ENCODE results near the gene SPTLC1.
A peak's percentile ranks its signal among the peaks of the same experiment; 100 is the strongest.
"Not testable (repeated sequence)": the region's sequence is repeated elsewhere in the genome, so short reads cannot be mapped to it uniquely, and the experiment has no call there.

SPTLC1 gene

GRCh38 chr9:92115071-92115858, at the start of gene SPTLC1:
TSS of gene SPTLC1 (minus strand) at chr9:92115413. CDS start at chr9:92115370, 43 bp downstream.
- Histone ChIP-seq H3K4me1 (ENCODE audit: control insufficient read depth in 1 of 2, insufficient read depth in 2 of 2, low read length in 2 of 2) (peaks cover 8 to 16% of the 10 kb centered on the region in 2 donors), H3K36me3 (ENCODE audit: control insufficient read depth in 1 of 2, insufficient read depth in 2 of 2, low read length in 2 of 2) (peaks cover 5 to 13% of the 10 kb centered on the region in 2 donors), H3K9me3 (ENCODE audit: control insufficient read depth in 1 of 2, low read length in 2 of 2) (no peaks in the 10 kb centered on the region)

GRCh38 chr9:92164975-92165374, 49.8 kb upstream of the SPTLC1 start:
- Histone ChIP-seq H3K27ac (ENCODE audit: low read length) (no peak overlapping the region), H3K27me3 (ENCODE audit: low read depth, low read length) (no peaks in the 10 kb centered on the region), H3K9me3 (ENCODE audit: control insufficient read depth in 1 of 2, low read length in 2 of 2) (no peaks in the 10 kb centered on the region), H3K4me1 (ENCODE audit: control insufficient read depth in 1 of 2, insufficient read depth in 2 of 2, low read length in 2 of 2) (no peaks in the 10 kb centered on the region), H3K4me3 (ENCODE audit: low read depth in 1 of 2, low read length in 2 of 2) (no peak overlapping the region), H3K36me3 (ENCODE audit: control insufficient read depth in 1 of 2, insufficient read depth in 2 of 2, low read length in 2 of 2) (no peaks in the 10 kb centered on the region)

More at GRCh38 chr9:92115071-92115858, at the start of gene SPTLC1:
- H3K27ac ChIP-seq (ENCODE audit: low read length): peak within 1 kb of the TSS; percentile 88
- no peaks in the 10 kb centered on the region for H3K27me3 ChIP-seq (ENCODE audit: low read depth, low read length)
- H3K4me3 ChIP-seq (ENCODE audit: low read depth in 1 of 2, low read length in 2 of 2): peak within 1 kb of the TSS; percentile 86 to 97

GRCh38 chr9:92164490-92164889, 49.3 kb upstream of the SPTLC1 start:
- Histone ChIP-seq H3K4me3 (ENCODE audit: low read depth in 1 of 2, low read length in 2 of 2) (no peak overlapping the region), H3K4me1 (ENCODE audit: control insufficient read depth in 1 of 2, insufficient read depth in 2 of 2, low read length in 2 of 2) (no peaks in the 10 kb centered on the region), H3K9me3 (ENCODE audit: control insufficient read depth in 1 of 2, low read length in 2 of 2) (no peaks in the 10 kb centered on the region), H3K27ac (ENCODE audit: low read length) (no peak overlapping the region), H3K36me3 (ENCODE audit: control insufficient read depth in 1 of 2, insufficient read depth in 2 of 2, low read length in 2 of 2) (no peaks in the 10 kb centered on the region), H3K27me3 (ENCODE audit: low read depth, low read length) (no peaks in the 10 kb centered on the region)

GRCh38 chr9:92163276-92163675, 48.1 kb upstream of the SPTLC1 start:
- no peaks in the 10 kb centered on the region for H3K4me1 ChIP-seq (ENCODE audit: control insufficient read depth in 1 of 2, insufficient read depth in 2 of 2, low read length in 2 of 2)
- H3K9me3 ChIP-seq (ENCODE audit: control insufficient read depth in 1 of 2, low read length in 2 of 2): no peaks in the 10 kb centered on the region
- no peak overlapping the region for H3K27ac ChIP-seq (ENCODE audit: low read length)
- no peaks in the 10 kb centered on the region for H3K36me3 ChIP-seq (ENCODE audit: control insufficient read depth in 1 of 2, insufficient read depth in 2 of 2, low read length in 2 of 2)
- no peak overlapping the region for H3K4me3 ChIP-seq (ENCODE audit: low read depth in 1 of 2, low read length in 2 of 2)
- H3K27me3 ChIP-seq (ENCODE audit: low read depth, low read length): no peaks in the 10 kb centered on the region

- H3K4me3 ChIP-seq (ENCODE audit: low read depth in 1 of 2, low read length in 2 of 2): no peak overlapping the region
- no peaks in the 10 kb centered on the region for H3K27me3 ChIP-seq (ENCODE audit: low read depth, low read length)
- no peaks in the 10 kb centered on the region for H3K36me3 ChIP-seq (ENCODE audit: control insufficient read depth in 1 of 2, insufficient read depth in 2 of 2, low read length in 2 of 2)
- no peaks in the 10 kb centered on the region for H3K4me1 ChIP-seq (ENCODE audit: control insufficient read depth in 1 of 2, insufficient read depth in 2 of 2, low read length in 2 of 2)
- no peak overlapping the region for H3K27ac ChIP-seq (ENCODE audit: low read length)
- H3K9me3 ChIP-seq (ENCODE audit: control insufficient read depth in 1 of 2, low read length in 2 of 2): no peaks in the 10 kb centered on the region
Observed at GRCh38 chr9:92160786-92161185, 45.6 kb upstream of the SPTLC1 start.

- H3K36me3 ChIP-seq (ENCODE audit: control insufficient read depth in 1 of 2, insufficient read depth in 2 of 2, low read length in 2 of 2): no peaks in the 10 kb centered on the region
- peaks cover 0 to 4% of the 10 kb centered on the region in 2 donors for H3K4me1 ChIP-seq (ENCODE audit: control insufficient read depth in 1 of 2, insufficient read depth in 2 of 2, low read length in 2 of 2)
- H3K27ac ChIP-seq (ENCODE audit: low read length): no peak overlapping the region
- no peaks in the 10 kb centered on the region for H3K9me3 ChIP-seq (ENCODE audit: control insufficient read depth in 1 of 2, low read length in 2 of 2)
- no peak overlapping the region for H3K4me3 ChIP-seq (ENCODE audit: low read depth in 1 of 2, low read length in 2 of 2)
- no peaks in the 10 kb centered on the region for H3K27me3 ChIP-seq (ENCODE audit: low read depth, low read length)
Observed at GRCh38 chr9:92159058-92159457, 43.8 kb upstream of the SPTLC1 start.

GRCh38 chr9:92158097-92158601, 42.9 kb upstream of the SPTLC1 start:
- H3K4me3 ChIP-seq (ENCODE audit: low read depth in 1 of 2, low read length in 2 of 2): no peak overlapping the region
- H3K4me1 ChIP-seq (ENCODE audit: control insufficient read depth in 1 of 2, insufficient read depth in 2 of 2, low read length in 2 of 2): peaks cover 0 to 10% of the 10 kb centered on the region in 2 donors
- no peaks in the 10 kb centered on the region for H3K27me3 ChIP-seq (ENCODE audit: low read depth, low read length)
- no peak overlapping the region for H3K27ac ChIP-seq (ENCODE audit: low read length)
- H3K36me3 ChIP-seq (ENCODE audit: control insufficient read depth in 1 of 2, insufficient read depth in 2 of 2, low read length in 2 of 2): no peaks in the 10 kb centered on the region
- H3K9me3 ChIP-seq (ENCODE audit: control insufficient read depth in 1 of 2, low read length in 2 of 2): no peaks in the 10 kb centered on the region

GRCh38 chr9:92155736-92156135, 40.5 kb upstream of the SPTLC1 start:
- H3K4me3 ChIP-seq (ENCODE audit: low read depth in 1 of 2, low read length in 2 of 2): not testable (repeated sequence)

GRCh38 chr9:92155221-92155620, 40.0 kb upstream of the SPTLC1 start:
- no peak overlapping the region for H3K27ac ChIP-seq (ENCODE audit: low read length)
- no peaks in the 10 kb centered on the region for H3K27me3 ChIP-seq (ENCODE audit: low read depth, low read length)
- H3K4me1 ChIP-seq (ENCODE audit: control insufficient read depth in 1 of 2, insufficient read depth in 2 of 2, low read length in 2 of 2): peaks cover 0 to 19% of the 10 kb centered on the region in 2 donors
- H3K36me3 ChIP-seq (ENCODE audit: control insufficient read depth in 1 of 2, insufficient read depth in 2 of 2, low read length in 2 of 2): no peaks in the 10 kb centered on the region
- H3K4me3 ChIP-seq (ENCODE audit: low read depth in 1 of 2, low read length in 2 of 2): no peak overlapping the region
- H3K9me3 ChIP-seq (ENCODE audit: control insufficient read depth in 1 of 2, low read length in 2 of 2): no peaks in the 10 kb centered on the region

More at GRCh38 chr9:92155736-92156135, 40.5 kb upstream of the SPTLC1 start:
- H3K27ac ChIP-seq (ENCODE audit: low read length); H3K9me3 ChIP-seq (ENCODE audit: control insufficient read depth in 1 of 2, low read length in 2 of 2); H3K36me3 ChIP-seq (ENCODE audit: control insufficient read depth in 1 of 2, insufficient read depth in 2 of 2, low read length in 2 of 2); H3K27me3 ChIP-seq (ENCODE audit: low read depth, low read length): not testable (repeated sequence)
- H3K4me1 ChIP-seq (ENCODE audit: control insufficient read depth in 1 of 2, insufficient read depth in 2 of 2, low read length in 2 of 2): peaks cover 0 to 19% of the 10 kb centered on the region in 2 donors

- not testable (repeated sequence) for H3K27me3 ChIP-seq (ENCODE audit: low read depth, low read length); H3K36me3 ChIP-seq (ENCODE audit: control insufficient read depth in 1 of 2, insufficient read depth in 2 of 2, low read length in 2 of 2); H3K4me3 ChIP-seq (ENCODE audit: low read depth in 1 of 2, low read length in 2 of 2); H3K9me3 ChIP-seq (ENCODE audit: control insufficient read depth in 1 of 2, low read length in 2 of 2)
- Histone ChIP-seq H3K4me1 (ENCODE audit: control insufficient read depth in 1 of 2, insufficient read depth in 2 of 2, low read length in 2 of 2) (peaks cover 0 to 19% of the 10 kb centered on the region in 2 donors), H3K27ac (ENCODE audit: low read length) (peak overlapping the region; percentile 16)
Observed at GRCh38 chr9:92153466-92154415, 38.5 kb upstream of the SPTLC1 start.

Data from muscle layer of duodenum (tissue), 2 donors.